Measurements from ENCODE around the gene CDK6. TPM values are rescaled to one million over a fixed set of nuclear protein-coding genes. Genes with fewer than 3 reads are reported as not detected.

The CDK6 gene
- total and polyA plus RNA-seq, 2 experiments from 2014 or later = 7.4 to 23.7 TPM

DNA sequence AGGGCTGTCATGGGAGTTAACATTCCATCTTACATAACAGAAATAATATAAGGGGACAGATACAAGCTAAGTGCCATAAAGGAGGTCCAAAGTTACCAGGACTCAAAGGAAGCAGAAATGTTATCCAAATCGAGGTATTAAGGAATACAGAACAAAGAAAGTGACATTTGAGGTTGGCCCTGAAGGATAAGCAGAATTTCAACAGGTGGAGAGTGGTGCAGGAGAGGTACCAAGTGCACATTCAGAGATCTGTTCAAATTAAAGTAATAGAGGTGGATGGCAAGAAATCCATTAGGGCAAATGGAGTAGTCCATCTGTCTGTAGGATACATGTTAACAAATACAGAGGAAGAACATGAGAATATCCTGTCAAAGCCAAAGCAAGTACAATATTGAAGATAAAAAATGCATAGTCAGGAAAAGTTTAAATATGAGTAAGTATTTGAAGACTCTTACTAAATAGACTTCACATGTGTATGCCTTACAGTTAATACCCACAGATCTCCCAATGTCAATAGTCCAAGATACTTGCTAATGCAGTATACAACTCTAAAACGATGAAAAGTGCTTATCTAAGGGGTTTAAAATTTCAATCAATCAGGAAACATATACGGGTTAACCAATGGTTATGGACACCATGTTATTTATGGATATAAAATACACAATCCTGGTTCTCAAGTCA is 10.0 kb downstream of the CDK6 start (continued):
- TF ChIP-seq, protein P1, sequence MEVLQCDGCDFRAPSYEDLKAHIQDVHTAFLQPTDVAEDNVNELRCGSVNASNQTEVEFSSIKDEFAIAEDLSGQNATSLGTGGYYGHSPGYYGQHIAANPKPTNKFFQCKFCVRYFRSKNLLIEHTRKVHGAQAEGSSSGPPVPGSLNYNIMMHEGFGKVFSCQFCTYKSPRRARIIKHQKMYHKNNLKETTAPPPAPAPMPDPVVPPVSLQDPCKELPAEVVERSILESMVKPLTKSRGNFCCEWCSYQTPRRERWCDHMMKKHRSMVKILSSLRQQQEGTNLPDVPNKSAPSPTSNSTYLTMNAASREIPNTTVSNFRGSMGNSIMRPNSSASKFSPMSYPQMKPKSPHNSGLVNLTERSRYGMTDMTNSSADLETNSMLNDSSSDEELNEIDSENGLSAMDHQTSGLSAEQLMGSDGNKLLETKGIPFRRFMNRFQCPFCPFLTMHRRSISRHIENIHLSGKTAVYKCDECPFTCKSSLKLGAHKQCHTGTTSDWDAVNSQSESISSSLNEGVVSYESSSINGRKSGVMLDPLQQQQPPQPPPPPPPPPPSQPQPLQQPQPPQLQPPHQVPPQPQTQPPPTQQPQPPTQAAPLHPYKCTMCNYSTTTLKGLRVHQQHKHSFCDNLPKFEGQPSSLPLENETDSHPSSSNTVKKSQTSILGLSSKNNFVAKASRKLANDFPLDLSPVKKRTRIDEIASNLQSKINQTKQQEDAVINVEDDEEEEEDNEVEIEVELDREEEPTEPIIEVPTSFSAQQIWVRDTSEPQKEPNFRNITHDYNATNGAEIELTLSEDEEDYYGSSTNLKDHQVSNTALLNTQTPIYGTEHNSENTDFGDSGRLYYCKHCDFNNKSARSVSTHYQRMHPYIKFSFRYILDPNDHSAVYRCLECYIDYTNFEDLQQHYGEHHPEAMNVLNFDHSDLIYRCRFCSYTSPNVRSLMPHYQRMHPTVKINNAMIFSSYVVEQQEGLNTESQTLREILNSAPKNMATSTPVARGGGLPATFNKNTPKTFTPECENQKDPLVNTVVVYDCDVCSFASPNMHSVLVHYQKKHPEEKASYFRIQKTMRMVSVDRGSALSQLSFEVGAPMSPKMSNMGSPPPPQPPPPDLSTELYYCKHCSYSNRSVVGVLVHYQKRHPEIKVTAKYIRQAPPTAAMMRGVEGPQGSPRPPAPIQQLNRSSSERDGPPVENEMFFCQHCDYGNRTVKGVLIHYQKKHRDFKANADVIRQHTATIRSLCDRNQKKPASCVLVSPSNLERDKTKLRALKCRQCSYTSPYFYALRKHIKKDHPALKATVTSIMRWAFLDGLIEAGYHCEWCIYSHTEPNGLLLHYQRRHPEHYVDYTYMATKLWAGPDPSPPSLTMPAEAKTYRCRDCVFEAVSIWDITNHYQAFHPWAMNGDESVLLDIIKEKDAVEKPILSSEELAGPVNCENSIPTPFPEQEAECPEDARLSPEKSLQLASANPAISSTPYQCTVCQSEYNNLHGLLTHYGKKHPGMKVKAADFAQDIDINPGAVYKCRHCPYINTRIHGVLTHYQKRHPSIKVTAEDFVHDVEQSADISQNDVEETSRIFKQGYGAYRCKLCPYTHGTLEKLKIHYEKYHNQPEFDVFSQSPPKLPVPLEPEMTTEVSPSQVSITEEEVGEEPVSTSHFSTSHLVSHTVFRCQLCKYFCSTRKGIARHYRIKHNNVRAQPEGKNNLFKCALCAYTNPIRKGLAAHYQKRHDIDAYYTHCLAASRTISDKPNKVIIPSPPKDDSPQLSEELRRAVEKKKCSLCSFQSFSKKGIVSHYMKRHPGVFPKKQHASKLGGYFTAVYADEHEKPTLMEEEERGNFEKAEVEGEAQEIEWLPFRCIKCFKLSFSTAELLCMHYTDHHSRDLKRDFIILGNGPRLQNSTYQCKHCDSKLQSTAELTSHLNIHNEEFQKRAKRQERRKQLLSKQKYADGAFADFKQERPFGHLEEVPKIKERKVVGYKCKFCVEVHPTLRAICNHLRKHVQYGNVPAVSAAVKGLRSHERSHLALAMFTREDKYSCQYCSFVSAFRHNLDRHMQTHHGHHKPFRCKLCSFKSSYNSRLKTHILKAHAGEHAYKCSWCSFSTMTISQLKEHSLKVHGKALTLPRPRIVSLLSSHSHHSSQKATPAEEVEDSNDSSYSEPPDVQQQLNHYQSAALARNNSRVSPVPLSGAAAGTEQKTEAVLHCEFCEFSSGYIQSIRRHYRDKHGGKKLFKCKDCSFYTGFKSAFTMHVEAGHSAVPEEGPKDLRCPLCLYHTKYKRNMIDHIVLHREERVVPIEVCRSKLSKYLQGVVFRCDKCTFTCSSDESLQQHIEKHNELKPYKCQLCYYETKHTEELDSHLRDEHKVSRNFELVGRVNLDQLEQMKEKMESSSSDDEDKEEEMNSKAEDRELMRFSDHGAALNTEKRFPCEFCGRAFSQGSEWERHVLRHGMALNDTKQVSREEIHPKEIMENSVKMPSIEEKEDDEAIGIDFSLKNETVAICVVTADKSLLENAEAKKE (CRISPR knock-in tag; IDR thresholded peaks at IDR 0.05) = no peak
- TF ChIP-seq JUNB (IDR thresholded peaks at IDR 0.05; ENCODE audit: unreplicated experiment) (no peak), NANOG (IDR thresholded peaks at IDR 0.05; ENCODE audit: borderline replicate concordance) (no peak), STAT1 (IDR thresholded peaks at IDR 0.05; ENCODE audit: unreplicated experiment) (no peak), ZNF331 (CRISPR knock-in tag; IDR thresholded peaks at IDR 0.05; ENCODE audit: low read depth) (no peak), ZNF114 (CRISPR knock-in tag; IDR thresholded peaks at IDR 0.05) (no peak), POLR2AphosphoS5 (IDR thresholded peaks at IDR 0.05; ENCODE audit: low read depth) (no peak)
- TF ChIP-seq, protein P2, sequence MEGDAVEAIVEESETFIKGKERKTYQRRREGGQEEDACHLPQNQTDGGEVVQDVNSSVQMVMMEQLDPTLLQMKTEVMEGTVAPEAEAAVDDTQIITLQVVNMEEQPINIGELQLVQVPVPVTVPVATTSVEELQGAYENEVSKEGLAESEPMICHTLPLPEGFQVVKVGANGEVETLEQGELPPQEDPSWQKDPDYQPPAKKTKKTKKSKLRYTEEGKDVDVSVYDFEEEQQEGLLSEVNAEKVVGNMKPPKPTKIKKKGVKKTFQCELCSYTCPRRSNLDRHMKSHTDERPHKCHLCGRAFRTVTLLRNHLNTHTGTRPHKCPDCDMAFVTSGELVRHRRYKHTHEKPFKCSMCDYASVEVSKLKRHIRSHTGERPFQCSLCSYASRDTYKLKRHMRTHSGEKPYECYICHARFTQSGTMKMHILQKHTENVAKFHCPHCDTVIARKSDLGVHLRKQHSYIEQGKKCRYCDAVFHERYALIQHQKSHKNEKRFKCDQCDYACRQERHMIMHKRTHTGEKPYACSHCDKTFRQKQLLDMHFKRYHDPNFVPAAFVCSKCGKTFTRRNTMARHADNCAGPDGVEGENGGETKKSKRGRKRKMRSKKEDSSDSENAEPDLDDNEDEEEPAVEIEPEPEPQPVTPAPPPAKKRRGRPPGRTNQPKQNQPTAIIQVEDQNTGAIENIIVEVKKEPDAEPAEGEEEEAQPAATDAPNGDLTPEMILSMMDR (conservative IDR thresholded peaks at IDR 0.05; ENCODE audit: low read depth in 2 of 2) = no peak
